Left renal pelvis (tissue), 4 donors: Measurements from ENCODE around the gene SPINK5. TPM values are rescaled to one million over a fixed set of nuclear protein-coding genes. Genes with fewer than 3 reads are reported as not detected.

ENCODE experiments used
- DNase-seq, 4 donors: peaks; one replicate each; pipeline ENCODE4 v3.0.0-alpha.2; 2013; ENCODE audit warnings: low read depth in 4 of 4, low spot score in 3 of 4
- polyA plus RNA-seq, 4 donors: library from polyadenylated mRNA; unstranded; fragments of 120-200 nt; gene quantifications; one replicate each; pipeline ENCODE4 v1.2.1, GENCODE V29; 2013; ENCODE audit not compliant: insufficient read length in 4 of 4

Gene SPINK5
- polyA plus RNA-seq, 4 donors, result 0.21 to 0.49 (median 0.32) TPM

DNA sequence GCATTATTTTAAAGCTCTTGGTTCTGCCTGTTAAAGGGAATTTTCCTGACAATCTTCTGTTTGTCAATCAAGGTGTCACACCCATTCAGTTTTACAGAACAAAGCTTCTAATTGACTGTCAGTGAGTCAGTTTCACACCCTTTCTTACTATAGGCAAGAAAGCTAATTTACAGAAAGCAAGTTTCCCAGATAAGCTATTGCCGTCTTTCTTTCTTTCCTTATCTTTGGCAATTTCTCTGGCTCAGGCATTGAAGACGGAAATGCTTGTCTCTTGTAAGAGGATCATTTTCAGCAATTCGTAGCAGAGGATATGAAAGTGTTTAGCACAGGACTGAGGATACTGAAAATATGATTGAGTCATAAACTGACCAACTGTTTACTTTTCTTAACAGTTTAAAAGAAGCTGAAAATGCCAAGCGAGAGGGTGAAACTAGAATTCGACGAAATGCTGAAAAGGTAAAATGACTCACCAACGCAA is 27.0 kb downstream of the SPINK5 start:
- DNase-seq, result no peak

DNA sequence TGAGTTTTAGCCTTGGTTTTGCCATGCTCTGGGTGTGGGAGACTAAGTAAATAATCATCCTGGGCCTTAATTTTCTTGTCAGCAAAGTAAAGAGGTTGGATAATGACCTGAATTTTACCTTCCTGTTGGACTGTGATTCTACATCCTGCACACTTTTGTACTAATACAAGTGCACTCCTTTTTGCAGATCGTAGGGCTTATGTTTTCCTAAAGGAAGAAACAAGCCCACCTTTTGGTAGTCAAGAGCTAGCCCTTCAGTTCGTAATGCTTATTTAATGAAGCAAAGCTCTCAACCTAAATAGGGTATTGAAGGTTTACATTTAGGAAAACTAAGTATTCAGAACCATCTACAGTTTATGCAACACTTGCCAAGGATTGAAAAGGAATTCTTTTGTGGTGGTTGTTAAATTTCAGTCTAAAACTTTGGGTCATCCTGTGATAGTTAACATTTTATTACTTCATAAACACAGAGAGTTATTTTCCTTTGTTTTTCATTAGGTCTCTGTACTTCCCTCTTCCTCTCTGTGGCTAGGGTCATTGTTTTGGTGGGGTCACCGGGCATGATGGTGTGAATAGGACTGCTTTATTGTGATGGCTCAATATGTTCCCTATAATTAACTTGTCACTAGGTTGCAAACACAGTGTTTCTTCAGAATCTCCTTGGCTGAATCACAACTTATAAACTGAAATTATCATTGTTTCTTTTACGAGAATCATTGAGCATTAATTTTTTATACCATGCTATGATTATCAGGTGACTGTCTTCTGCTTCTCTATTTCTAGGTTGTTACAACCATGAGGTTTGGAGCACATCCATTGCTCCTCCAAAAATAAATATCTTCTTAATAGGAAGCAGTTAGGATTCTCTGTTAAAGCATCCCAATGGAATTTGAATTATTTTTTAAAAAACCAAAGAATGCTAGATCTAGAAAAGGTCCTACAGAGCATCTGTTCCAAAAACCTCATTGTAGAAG is 28.5 kb downstream of the SPINK5 start:
- DNase-seq, result no peak

DNA sequence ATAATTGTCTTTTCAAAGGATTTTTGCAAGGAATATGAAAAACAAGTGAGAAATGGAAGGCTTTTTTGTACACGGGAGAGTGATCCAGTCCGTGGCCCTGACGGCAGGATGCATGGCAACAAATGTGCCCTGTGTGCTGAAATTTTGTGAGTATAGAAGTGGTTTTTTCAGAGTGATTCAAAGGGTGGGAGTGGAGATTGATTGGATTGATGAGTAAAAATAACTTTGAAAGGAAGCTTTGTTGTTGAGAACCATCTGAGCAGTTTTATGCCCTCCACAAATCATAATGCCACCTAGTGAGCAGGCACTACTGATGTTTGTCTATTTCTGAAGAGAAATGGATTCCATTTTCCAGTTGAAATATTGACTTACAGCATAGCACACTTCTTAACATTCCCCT is 30.6 kb downstream of the SPINK5 start:
- DNase-seq, result no peak

DNA sequence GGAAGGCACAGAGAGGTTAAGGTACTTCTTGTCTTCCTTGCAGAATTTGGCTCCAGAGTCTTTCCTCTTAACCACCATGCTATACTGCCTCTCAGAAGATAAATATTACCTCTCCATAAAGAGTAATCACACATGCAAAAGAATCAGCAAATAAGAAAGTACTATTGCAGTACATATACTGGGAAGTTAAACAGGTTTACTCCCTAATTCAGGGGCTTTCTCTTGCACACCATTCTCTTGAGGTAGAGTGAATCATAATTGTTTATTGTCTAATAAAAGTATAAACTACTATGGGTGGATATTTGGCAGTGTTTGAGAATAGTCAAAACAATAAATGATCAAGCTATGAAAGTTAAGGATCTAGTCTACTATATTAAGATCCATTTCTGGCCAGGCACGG is 40.4 kb downstream of the SPINK5 start:
- DNase-seq, result no peak

DNA sequence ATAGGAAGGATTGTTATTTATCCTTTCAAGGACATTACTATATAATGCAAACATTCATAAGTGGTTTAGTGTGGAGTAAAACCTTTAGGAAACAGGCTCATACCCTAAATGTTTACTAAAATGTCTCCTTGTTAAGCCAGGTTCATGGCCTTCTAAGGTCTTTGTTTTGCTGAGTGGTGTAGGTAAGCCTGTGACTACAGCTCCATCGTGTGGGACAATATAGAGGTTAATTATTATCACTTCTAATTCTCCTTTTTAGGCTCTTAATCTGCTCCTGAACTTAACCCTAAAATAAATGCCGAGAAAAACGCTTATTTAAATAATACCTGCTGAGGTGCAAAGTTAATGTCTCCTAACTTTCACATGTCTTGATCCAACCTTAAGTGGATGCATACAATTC is 43.8 kb downstream of the SPINK5 start:
- no peak for DNase-seq

DNA sequence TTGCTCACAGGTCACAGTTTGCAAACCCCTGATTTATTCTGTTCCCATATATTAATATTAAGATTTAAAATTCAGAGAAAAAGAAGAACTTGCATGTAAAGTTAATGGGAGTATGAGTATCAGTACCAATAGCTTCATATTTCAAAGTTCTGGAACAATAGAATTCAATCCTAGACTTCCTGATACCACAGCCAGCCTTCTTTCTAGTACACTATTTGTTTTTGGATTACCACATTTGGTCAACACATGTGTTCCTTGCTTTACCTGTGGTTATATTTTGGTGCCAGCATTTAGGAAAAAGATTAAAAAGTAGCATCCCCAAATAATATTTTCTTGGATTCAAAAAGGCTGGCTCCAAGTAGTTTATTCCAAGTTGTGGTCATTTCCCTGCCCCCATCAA is 49.5 kb downstream of the SPINK5 start:
- no peak for DNase-seq

DNA sequence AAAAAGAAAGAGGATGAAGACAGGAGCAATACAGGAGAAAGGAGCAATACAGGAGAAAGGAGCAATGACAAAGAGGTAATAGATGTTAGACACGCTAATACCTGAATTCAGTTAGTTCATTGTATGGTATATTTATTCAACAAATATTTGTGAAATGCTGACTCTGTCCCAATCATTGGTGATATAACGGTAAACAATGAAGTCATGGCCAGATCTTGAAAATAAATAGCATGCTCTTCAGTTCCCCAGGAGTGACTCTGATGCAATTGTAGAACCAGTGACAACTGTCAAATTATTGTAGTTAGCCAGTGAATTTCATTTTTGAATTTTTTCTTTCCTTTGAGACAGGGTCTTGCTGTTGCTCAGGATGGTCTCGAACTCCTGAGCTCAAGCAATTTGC is 56.5 kb downstream of the SPINK5 start:
- no peak for DNase-seq

DNA sequence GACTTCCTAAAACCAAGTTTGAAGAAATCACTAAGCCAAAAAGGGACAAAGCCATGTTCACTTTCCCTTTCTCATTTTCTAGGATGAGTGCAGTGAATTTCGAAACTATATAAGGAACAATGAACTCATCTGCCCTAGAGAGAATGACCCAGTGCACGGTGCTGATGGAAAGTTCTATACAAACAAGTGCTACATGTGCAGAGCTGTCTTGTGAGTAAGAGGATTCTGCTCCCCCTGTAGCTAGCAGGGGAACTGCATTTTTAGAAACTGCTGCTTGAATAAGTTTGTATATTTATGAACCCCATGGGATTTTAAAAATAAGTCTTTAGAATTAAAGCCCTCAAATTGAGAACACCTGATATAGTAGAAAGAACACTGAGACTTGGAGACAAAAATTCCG is 61.9 kb downstream of the SPINK5 start:
- no peak for DNase-seq

DNA sequence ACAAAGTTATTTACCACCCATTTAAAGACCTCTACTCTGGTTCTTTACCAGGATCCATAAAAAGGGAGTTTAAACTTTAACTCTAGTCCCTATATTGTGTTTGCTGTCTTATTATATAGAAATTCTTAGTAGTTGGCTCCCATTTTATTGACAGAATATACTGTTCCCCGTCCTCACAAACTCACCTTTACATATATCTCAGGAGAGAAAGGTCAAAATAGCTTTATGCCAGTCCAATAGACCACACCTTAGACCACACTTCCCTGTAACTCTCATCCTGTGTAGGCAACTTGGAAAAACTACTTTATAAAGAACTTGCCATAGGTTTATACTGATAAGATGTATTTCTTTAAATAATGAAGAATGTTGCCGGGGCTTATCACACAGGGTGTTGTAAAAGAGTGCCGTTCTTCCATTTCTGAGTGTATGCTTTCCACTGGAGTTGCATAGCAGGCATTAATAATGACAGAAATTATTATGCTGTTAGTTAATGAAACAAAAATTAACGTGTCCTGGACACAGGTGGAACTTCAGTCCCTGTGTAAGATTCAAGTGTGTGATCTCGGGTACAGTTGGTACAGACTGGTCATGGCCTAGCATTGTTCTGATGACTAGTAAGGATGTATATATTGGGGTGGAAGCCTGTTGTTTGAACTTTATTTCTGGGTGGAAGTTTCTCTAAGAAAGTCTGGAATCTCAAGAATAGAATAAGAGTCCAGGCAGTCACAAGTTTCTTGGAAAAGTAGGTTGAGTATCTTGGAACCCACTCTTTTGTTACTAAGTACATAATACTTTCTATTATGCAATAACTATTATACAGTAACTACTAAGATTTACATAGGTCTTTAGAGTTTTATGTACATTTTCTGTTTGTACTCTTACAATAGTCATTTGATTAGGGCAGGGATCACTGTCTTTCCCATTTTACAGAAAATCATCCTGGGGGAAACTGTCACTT is 71.6 kb downstream of the SPINK5 start:
- DNase-seq, result no peak

DNA sequence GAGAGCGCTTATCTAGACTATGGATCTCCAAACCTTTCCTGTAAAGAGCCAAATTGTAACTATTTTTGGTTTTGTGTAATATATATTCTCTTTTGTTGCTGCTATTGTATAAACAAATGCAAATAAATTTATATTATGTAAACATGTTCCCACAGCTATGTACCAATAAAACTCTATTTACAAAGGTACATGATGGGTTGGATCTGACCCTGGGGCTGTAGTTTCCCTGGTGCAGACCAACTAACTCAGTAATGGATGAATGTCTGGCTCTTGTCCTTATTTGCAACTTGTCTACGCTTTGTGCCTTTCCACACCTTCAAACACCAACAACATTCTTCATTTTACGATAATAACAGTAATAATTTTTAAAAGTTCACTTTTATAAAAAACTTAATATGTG is 77.1 kb downstream of the SPINK5 start:
- no peak for DNase-seq

DNA sequence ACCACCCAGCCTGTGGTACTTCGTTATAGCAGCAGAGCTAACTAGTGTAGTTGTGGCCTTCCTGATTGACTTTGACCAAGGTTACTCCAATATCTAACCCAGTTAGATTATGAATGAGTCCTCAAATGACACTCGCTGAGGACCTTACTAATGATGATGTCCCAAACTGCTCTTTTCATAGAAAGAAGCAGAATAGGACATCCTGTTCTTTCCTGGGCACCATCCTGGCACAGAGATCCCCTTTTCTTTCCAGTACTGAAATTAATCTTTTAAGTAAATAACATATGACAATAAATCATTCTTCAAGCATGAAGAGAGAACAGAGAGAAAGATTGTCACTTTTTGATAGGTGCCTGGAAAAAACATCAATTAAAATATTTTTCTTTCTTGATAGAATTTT is 77.9 kb downstream of the SPINK5 start:
- DNase-seq, result no peak

DNA sequence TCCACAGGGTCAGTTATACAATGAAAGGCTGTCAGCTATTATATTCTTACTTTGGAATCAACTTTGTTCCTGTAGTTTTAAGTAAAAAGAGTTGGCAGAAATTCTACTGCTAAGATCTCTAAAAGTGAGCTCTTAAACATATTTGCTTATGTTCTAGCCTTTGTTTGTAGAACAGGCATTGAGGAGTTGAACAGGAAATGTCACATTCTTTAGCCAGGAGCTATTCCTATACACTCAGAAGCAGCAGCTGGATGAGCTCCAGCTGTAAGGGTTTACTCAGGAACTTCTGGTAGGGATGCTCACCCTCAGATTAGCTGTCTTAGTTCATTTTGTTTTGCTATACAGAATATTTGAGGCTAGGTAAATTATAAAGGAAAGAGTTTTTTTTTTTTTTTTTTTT is 82.1 kb downstream of the SPINK5 start:
- DNase-seq, result peak in 2 of 4 donors; percentile 16 to 23

DNA sequence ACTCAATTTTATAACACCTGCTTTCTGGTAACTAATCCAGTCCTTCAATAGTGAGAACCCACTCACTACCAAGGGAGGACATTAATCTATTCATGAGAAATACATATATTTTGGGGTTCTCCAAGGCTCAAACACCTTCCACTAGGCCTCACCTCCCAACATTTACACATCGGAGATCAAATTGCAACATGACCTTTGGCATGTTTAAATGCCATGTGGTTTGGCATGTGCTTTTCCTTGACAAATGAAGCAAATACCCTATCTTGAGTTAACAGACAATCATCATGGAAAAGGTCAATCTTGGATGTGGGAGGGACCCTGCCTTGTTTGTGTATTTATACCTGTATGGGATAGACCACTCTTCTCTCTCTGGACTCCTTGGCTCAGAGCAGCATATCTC is 82.7 kb downstream of the SPINK5 start:
- DNase-seq, result no peak

DNA sequence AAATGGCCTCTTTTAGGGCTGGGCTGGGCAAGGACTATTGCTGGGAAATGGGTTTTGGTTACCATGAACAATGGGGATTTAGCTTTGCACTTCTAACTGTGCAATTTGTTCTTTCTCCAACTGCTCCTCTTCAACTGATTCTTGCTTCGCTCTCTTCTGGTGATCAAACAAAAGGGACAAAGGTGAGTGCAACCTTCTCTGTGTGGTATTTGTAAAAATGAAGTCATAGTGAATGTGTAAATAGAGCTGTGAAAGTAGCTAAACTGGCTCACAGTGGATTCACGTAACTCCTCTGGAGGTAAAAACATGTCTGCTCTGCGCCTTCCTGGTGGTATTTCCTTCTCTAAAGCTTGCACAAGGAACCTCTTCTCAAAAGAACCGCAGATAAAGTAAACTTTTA is 83.6 kb downstream of the SPINK5 start:
- no peak for DNase-seq

DNA sequence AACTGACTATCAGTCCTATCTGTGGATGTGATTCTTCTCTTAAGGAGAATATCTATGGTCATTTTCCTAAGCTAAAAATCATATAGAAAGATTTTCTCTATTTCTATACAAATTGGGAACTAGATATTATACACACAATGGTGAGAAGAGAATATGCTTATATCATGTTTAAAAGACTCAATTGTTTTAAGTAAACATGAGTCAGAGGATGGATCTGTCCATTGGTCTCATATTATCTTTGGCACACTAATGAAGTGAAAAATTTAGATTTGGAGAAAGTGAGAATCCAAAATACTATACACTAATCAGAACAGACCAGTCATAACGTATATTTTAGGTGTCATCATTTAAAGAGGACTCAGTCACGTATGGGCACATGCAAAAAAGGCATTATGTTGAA is 88.1 kb downstream of the SPINK5 start:
- DNase-seq, result no peak

DNA sequence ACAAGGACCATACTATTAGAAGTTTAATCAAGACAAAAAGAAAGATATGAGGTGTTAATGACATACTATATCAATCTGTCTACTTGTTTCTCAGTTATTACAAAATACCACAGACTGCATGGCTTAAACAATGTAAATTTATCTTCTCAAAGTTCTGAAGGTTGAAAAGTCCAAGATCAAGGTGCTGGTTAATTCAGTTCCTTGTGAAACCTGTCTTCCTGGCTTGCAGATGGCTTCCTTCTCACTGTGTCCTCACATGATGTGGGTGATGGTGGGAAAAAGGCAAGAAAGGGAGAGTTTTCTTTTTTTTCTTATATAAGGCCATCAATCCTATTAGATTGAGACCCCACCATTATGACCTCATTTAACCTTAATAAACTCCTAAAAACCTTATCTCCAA is 89.0 kb downstream of the SPINK5 start:
- no peak for DNase-seq

DNA sequence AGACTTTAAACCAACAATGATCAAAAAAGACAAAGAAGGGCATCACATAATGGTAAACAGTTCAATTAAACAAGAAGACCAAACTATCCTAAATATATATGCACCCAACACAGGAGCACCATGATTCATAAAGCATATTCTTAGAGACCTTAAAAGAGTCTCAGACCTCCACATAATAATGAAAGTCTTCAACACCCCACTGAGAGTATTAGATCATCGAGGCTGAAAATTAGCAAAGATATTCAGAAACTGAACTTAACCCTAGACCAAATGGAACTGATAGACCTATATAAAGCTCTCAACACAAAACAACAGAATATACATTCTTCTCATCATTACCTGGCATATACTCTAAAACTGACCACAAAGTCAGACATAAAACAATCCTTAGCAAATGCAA is 92.8 kb downstream of the SPINK5 start:
- no peak for DNase-seq

DNA sequence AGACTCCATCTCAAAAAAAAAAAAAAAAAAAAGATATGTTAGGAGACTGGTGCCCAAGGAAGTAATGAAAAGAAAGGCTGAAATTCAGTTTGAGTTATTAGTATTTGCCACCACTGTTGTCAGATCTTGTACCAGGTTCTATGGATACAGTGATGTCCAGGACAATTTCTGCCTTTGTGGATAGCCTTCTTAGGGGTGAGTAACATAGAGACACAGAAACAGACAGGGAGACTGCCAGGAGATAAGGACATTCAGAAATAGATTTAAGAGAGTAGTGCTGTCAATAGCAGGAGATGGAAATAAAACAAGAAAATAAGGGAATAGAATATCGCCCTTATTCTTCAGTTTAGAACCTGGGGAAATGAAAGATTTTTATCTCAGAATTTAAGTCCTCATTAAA is 98.3 kb downstream of the SPINK5 start:
- no peak for DNase-seq

DNA sequence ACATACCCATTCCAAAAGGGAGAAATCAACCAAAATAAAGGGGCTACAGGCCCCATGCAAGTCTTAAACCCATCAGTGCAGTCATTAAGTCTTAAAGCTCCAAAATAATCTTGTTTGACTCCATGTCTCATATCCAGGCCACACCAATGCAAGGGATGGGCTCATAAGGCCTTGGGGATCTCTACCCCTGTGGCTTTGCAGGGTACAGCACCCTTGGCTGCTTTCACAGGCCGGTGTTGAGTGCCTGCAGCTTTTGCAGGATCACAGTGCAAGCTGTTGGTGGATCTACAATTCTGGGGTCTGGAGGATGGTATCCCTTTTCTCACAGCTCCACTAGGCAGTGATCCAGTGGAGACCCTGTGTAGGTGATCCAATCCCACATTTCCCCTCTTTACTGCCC is 99.6 kb downstream of the SPINK5 start:
- no peak for DNase-seq

DNA sequence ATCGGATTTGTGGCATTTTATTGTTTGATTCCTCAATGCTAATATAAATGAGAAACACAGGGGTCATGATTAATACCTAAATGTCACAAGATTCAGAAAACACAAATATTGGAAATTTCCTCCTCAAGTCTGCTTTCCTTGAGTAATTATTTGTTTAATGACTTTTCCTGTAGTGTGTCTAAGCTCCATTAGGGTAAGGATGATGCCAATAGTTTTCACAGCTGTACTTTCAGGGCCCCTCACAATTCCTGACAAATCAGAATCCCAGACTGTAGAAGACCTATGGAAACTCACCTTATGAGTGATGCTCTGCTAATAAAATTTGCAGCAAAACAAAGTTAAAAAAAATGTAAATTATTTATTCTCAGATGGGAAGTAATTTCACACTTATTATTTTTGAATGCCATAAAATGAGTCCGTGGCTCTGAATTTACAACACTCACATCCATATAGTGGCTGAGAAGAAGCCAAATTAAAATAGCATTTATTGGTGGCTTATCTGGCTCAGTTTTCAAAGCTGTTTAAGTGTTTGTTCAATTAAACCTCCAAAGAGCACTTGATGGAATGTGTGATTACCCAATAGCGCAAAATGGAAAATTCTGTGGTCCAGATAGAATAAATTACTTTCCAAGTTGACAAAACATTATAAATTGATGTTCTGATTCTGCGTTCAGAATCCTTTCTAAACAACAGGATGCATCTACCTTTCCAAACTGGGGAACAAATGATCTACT is 102.9 kb downstream of the SPINK5 start:
- no peak for DNase-seq

DNA sequence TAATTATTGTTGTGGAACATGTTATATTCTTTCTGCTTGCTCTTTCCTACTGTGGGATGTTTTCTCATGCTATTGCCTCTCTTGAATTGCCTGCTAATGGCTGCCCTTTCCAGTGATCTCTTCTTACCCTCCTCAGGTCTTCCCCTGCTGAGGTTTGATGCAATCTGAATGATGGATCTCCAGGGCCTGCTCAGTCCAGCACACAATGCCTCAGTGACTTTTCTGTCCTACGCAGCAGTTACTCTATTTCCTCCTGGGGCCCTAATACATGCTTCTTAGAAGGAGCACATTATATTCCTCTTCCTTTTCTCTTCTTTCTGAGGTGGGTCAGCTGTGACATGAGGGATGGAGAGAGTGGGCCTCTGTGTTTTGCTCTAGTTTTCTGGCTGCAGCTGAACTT is 104.5 kb downstream of the SPINK5 start, which contains the start of gene SPINK14:
Gene SPINK14 (plus strand): TSS at position 301 of the 400 bp plus-strand sequence. CDS start 1,187 bp downstream, outside the sequence.
- no peak for DNase-seq
